Calu3 (cell line): ENCODE data around the gene ESAM. TPM values are rescaled to one million over a fixed set of nuclear protein-coding genes. Genes with fewer than 3 reads are reported as not detected.
A peak's percentile ranks its signal among the peaks of the same experiment; 100 is the strongest.

Experiments used
- BruUV-seq: library from RNA; stranded (reverse); fragments of 400-500 nt; replicated peaks from 2 replicates; lab custom pipeline; 2021; lab: Mats Ljungman, UMichigan
- CTCF ChIA-PET: fragments of 300-600 bp; sonication (Branson Sonifier 250); formaldehyde crosslinking; loops from one replicate; lab custom pipeline; 2022; ENCODE audit warnings: antibody characterized with exemption; lab: Charles Lee
- DNase-seq: peaks from one replicate; pipeline ENCODE4 v3.0.0; 2022
- H3K27ac Mint-ChIP-seq: one replicate; pipeline ENCODE4 v1.8.0; 2022; ENCODE audit warnings: mixed read lengths; ENCODE audit not compliant: unreplicated experiment
- H3K27me3 Mint-ChIP-seq: one replicate; pipeline ENCODE4 v1.8.0; 2022; ENCODE audit warnings: mixed read lengths; ENCODE audit not compliant: unreplicated experiment
- H3K36me3 Mint-ChIP-seq: one replicate; pipeline ENCODE4 v1.8.0; 2022; ENCODE audit warnings: mild to moderate bottlenecking, moderate library complexity, mixed read lengths; ENCODE audit not compliant: insufficient read depth, unreplicated experiment
- H3K4me1 Mint-ChIP-seq: one replicate; pipeline ENCODE4 v1.8.0; 2022; ENCODE audit warnings: mild to moderate bottlenecking, low read depth, mixed read lengths; ENCODE audit not compliant: unreplicated experiment
- H3K4me3 Mint-ChIP-seq: one replicate; pipeline ENCODE4 v1.8.0; 2022; ENCODE audit warnings: mild to moderate bottlenecking, low read depth, moderate library complexity, mixed read lengths; ENCODE audit not compliant: unreplicated experiment
- H3K9me3 Mint-ChIP-seq: one replicate; pipeline ENCODE4 v1.8.0; 2022; ENCODE audit warnings: low read depth, mixed read lengths; ENCODE audit not compliant: unreplicated experiment
- CTCF ChIP-seq: fragments of 200-600 bp; IDR thresholded peaks from one replicate; pipeline ENCODE4 v1.8.0; 2022; ENCODE audit warnings: antibody characterized with exemption; ENCODE audit not compliant: unreplicated experiment
- intact Hi-C: fragments of 100-400 bp; cut with micrococcal nuclease; formaldehyde crosslinking; loops from one replicate; pipeline ENCODE4 v1.10.0; 2022; ENCODE audit not compliant: unreplicated experiment
- total RNA-seq: library from RNA; stranded (reverse); gene quantifications from 2 replicates; pipeline ENCODE4 v1.2.3, GENCODE V29; 2022

Gene ESAM
- total RNA-seq, 1 experiment from 2014 or later = 1.1 TPM

DNA sequence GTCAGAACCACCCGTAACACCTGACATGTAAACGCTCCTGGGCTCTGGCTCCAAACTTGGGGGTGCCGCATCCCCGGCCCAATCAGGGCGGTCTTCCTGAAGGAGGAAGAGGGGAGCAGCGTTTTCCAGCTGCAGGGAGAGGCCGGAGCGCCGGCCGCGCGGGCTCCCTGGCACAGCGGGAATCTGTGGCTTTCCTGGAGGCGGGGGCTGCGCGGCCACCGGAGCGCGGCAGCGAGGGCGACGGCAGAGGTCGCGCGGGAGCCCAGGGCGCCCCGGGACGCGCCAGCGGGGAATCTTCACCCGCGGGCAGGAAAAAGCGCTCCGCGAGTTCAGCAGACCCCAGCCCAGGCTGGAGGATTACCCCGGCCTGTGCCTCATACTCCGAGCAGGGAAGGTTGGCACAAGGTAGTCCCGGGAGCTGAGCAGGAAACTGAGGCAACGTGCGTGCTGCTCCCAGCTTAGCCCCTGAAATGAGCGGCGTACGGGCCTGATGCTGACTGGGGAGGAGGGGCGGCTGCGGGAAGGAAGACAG is 600 bp upstream of the ESAM start:
- intact Hi-C loops = loop anchor here (1.0 to 5.0 kb wide), 3 partner anchors 16 to 93 kb away; no protein-coding TSS in a partner anchor
- H3K27ac Mint-ChIP-seq = no peak overlapping the region
- CTCF ChIA-PET = interaction anchor here (0.6 to 3.0 kb wide), 4 partner anchors 16 to 93 kb away, joined by 6 to 16 read pairs (median 10); no protein-coding TSS in a partner anchor
- no peaks in the 10 kb centered on the region for H3K27me3 Mint-ChIP-seq
- H3K9me3 Mint-ChIP-seq = no peaks in the 10 kb centered on the region
- no peak for TF ChIP-seq CTCF
- BruUV-seq = no TSS peak
- no peak for DNase-seq
- peaks cover 16% of the 10 kb centered on the region for H3K36me3 Mint-ChIP-seq
- peak overlapping the region; percentile 72 for H3K4me3 Mint-ChIP-seq
- H3K4me1 Mint-ChIP-seq = peaks cover 8% of the 10 kb centered on the region

- TF ChIP-seq CTCF = no peak
- Mint-ChIP-seq H3K4me1 (peaks cover 8% of the 10 kb centered on the region), H3K27ac (no peak overlapping the region), H3K4me3 (peak overlapping the region; percentile 72), H3K36me3 (peaks cover 16% of the 10 kb centered on the region), H3K27me3 (no peaks in the 10 kb centered on the region), H3K9me3 (no peaks in the 10 kb centered on the region)
- intact Hi-C loops = loop anchor here (2.0 to 5.0 kb wide), 2 partner anchors 15 to 36 kb away; no protein-coding TSS in a partner anchor
- BruUV-seq = no TSS peak
- CTCF ChIA-PET = interaction anchor here (2.9 to 3.0 kb wide), 2 partner anchors 15 to 92 kb away, joined by 13 to 16 read pairs; no protein-coding TSS in a partner anchor
- no peak for DNase-seq
These were observed 587 bp downstream of the ESAM start for GRCh38 chr11:124761301-124762104.

- CTCF ChIA-PET = interaction anchor here (2.9 kb wide), 1 partner anchor 14 kb away, joined by 13 read pairs; no protein-coding TSS in a partner anchor
- Mint-ChIP-seq H3K27me3 (no peaks in the 10 kb centered on the region), H3K4me3 (no peak overlapping the region), H3K4me1 (peaks cover 8% of the 10 kb centered on the region), H3K27ac (no peak overlapping the region), H3K36me3 (peaks cover 16% of the 10 kb centered on the region), H3K9me3 (no peaks in the 10 kb centered on the region)
- no peak for DNase-seq
- intact Hi-C loops = loop anchor here (5.0 kb wide), 1 partner anchor 36 kb away; no protein-coding TSS in a partner anchor
- no TSS peak for BruUV-seq
- TF ChIP-seq CTCF = no peak
These were observed 1.3 kb downstream of the ESAM start for GRCh38 chr11:124760806-124761205.

DNA sequence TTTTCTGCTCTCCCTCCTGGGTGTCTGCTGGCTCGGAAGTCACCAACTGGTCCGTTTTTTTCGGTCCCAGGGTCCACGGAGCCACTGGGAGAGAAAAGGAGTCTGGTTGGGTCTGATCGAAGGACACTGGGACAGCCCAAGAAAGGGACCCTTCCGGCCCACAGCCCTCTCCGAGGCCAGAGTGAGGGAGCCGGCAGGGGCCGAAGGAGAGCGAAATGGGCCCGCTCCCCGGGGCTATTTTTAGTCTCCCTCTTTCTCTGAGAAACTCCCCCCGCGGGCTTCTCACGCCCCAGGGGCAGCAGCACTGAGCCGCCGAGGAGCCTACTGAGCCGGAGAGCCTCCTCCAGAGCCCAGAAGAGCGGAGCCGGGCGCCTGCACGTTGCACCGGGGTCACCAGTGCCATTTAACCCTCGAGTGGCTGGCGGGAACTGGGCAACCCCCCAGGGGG is 1.9 kb downstream of the ESAM start:
- TF ChIP-seq CTCF = no peak
- no peaks in the 10 kb centered on the region for H3K27me3 Mint-ChIP-seq
- BruUV-seq = no TSS peak
- no peaks in the 10 kb centered on the region for H3K9me3 Mint-ChIP-seq
- no peak for DNase-seq
- peaks cover 8% of the 10 kb centered on the region for H3K4me1 Mint-ChIP-seq
- H3K27ac Mint-ChIP-seq = no peak overlapping the region
- peaks cover 16% of the 10 kb centered on the region for H3K36me3 Mint-ChIP-seq
- H3K4me3 Mint-ChIP-seq = no peak overlapping the region
- intact Hi-C loops = loop anchor here (5.0 kb wide), 1 partner anchor 37 kb away; no protein-coding TSS in a partner anchor
- CTCF ChIA-PET = no interaction called here
